B cell (primary cell): Measurements from ENCODE around the gene XXYLT1. TPM values are rescaled to one million over a fixed set of nuclear protein-coding genes. Genes with fewer than 3 reads are reported as not detected.

Experiments used
- ATAC-seq: fragments of 200-7000 bp; cut with Tn5 transposase; one replicate; pipeline ENCODE4 v1.10.0; 2021; ENCODE audit warnings: low read depth, mild to moderate bottlenecking, moderate number of reproducible peaks, moderate library complexity
- CTCF ChIA-PET: fragments of 350-600 bp; sonication (Branson Sonifier 250); formaldehyde crosslinking; loops from one replicate; lab custom pipeline; 2021; ENCODE audit warnings: antibody characterized with exemption, inconsistent platforms; lab: Charles Lee
- POLR2A ChIA-PET: fragments of 350-600 bp; sonication (Branson Sonifier 250); formaldehyde crosslinking; loops from one replicate; lab custom pipeline; 2021; ENCODE audit warnings: antibody characterized with exemption; lab: Charles Lee
- DNase-seq: peaks from one replicate; pipeline ENCODE4 v3.0.0; 2013
- H2AFZ ChIP-seq: 2 replicates; pipeline ENCODE4 v1.6.1; 2012; ENCODE audit warnings: mild to moderate bottlenecking, low read depth, low read length; ENCODE audit not compliant: insufficient read depth, poor library complexity, severe bottlenecking
- H3K27ac ChIP-seq, 2 donors: 1 replicate in 1 of 2; 2 replicates in 1 of 2; pipeline ENCODE4 v1.5.1; 2012 to 2013; ENCODE audit warnings: low read length in 2 of 2, mild to moderate bottlenecking in 2 of 2, moderate library complexity in 1 of 2
- H3K27me3 ChIP-seq, 4 experiments: fragments of 200-600 bp in 1 of 4; sonication (generic) in 1 of 4; replicated peaks in 1 of 4; 1 replicate in 2 of 4; 2 replicates in 2 of 4; pipeline versions ENCODE4 v1.6.1 to v1.7.0; 2013 to 2016; ENCODE audit warnings: low read length in 3 of 4, mild to moderate bottlenecking in 2 of 4, mixed read lengths in 1 of 4, moderate library complexity in 1 of 4; ENCODE audit not compliant: insufficient read depth in 4 of 4, control insufficient read depth in 3 of 4; ENCODE audit errors: control extremely low read depth in 1 of 4
- H3K36me3 ChIP-seq, 2 experiments: replicated peaks in 1 of 2; 1 replicate in 1 of 2; 2 replicates in 1 of 2; pipeline versions ENCODE4 v1.6.1 to v1.7.1; 2013; ENCODE audit warnings: low read length in 1 of 2; ENCODE audit not compliant: insufficient read depth in 2 of 2, control insufficient read depth in 1 of 2; ENCODE audit errors: control extremely low read depth in 1 of 2, extremely low read depth in 1 of 2
- H3K4me1 ChIP-seq, 2 donors: fragments of 200-600 bp in 1 of 2; sonication (generic) in 1 of 2; 1 replicate in 1 of 2; 2 replicates in 1 of 2; pipeline versions ENCODE4 v1.5.1 to v1.6.1; 2013 to 2017; ENCODE audit warnings: low read length in 2 of 2; ENCODE audit not compliant: control insufficient read depth in 2 of 2, insufficient read depth in 2 of 2
- H3K4me2 ChIP-seq: replicated peaks from 2 replicates; pipeline ENCODE3; 2012; ENCODE audit warnings: mild to moderate bottlenecking, low read depth, low read length; ENCODE audit not compliant: poor library complexity, severe bottlenecking
- H3K4me3 ChIP-seq, 5 experiments: fragments of 200-600 bp in 1 of 5; sonication (generic) in 1 of 5; 1 replicate in 3 of 5; 2 replicates in 2 of 5; pipeline versions ENCODE4 v1.5.1 to v1.7.0; 2011 to 2016; ENCODE audit warnings: low read length in 4 of 5, mild to moderate bottlenecking in 4 of 5, low read depth in 2 of 5, control low read depth in 1 of 5, moderate library complexity in 1 of 5; ENCODE audit not compliant: insufficient read depth in 1 of 5; ENCODE audit errors: control extremely low read depth in 1 of 5, extremely low read depth in 1 of 5
- H3K79me2 ChIP-seq: fragments of 200-600 bp; sonication (generic); one replicate; pipeline ENCODE4 v1.6.0; 2016; ENCODE audit warnings: low read length; ENCODE audit not compliant: control insufficient read depth, insufficient read depth
- H3K9ac ChIP-seq: fragments of 200-600 bp; sonication (generic); 2 replicates; pipeline ENCODE4 v1.6.1; 2017; ENCODE audit warnings: mild to moderate bottlenecking, low read length, moderate library complexity
- H3K9me3 ChIP-seq, 3 donors: one replicate each; pipeline versions ENCODE4 v1.6.1 to v1.7.1; 2013; ENCODE audit warnings: low read length in 2 of 3; ENCODE audit not compliant: control insufficient read depth in 2 of 3, insufficient read depth in 1 of 3; ENCODE audit errors: control extremely low read depth in 1 of 3
- H4K20me1 ChIP-seq: 2 replicates; pipeline ENCODE4 v1.6.0; 2012; ENCODE audit warnings: mild to moderate bottlenecking, low read length; ENCODE audit not compliant: insufficient read depth, control insufficient read depth, poor library complexity, severe bottlenecking
- H3K27ac Mint-ChIP-seq: one replicate; pipeline ENCODE4 v1.8.0; 2021; ENCODE audit warnings: mixed read lengths
- H3K27me3 Mint-ChIP-seq: one replicate; pipeline ENCODE4 v1.8.0; 2021; ENCODE audit warnings: mixed read lengths
- H3K4me1 Mint-ChIP-seq: one replicate; pipeline ENCODE4 v1.8.0; 2021; ENCODE audit warnings: mixed read lengths
- H3K4me3 Mint-ChIP-seq: one replicate; pipeline ENCODE4 v1.8.0; 2021; ENCODE audit warnings: mixed read lengths
- H3K9me3 Mint-ChIP-seq: one replicate; pipeline ENCODE4 v1.8.0; 2022; ENCODE audit warnings: mixed read lengths; ENCODE audit not compliant: insufficient read depth
- CTCF ChIP-seq: fragments of 200-600 bp; IDR thresholded peaks from one replicate; pipeline ENCODE4 v1.8.0; 2022; ENCODE audit warnings: antibody characterized with exemption, mild to moderate bottlenecking
- EZH2 ChIP-seq: IDR thresholded peaks from 2 replicates; pipeline ENCODE4 v1.6.1; 2012; ENCODE audit warnings: borderline replicate concordance, low read depth, mild to moderate bottlenecking, moderate library complexity, low read length; ENCODE audit not compliant: insufficient read depth, poor library complexity, severe bottlenecking
- WGBS: methylation state at CpG from one replicate; pipeline ENCODE4 v1.1.5; 2013; ENCODE audit warnings: missing lambda C conversion rate; ENCODE audit not compliant: insufficient coverage; 5-methylcytosine and 5-hydroxymethylcytosine counted together
- intact Hi-C: fragments of 100-400 bp; cut with micrococcal nuclease; formaldehyde crosslinking; loops from one replicate; pipeline ENCODE4 v1.10.0; 2022
- polyA plus RNA-seq: library from polyadenylated mRNA; depleted of rRNA; stranded (reverse); fragments of >200 nt; gene quantifications from 2 replicates; pipeline ENCODE4 v1.2.3, GENCODE V29; 2012
- total RNA-seq, 2 donors: library from RNA; stranded (reverse); fragments of 120-200 nt in 1 of 2; gene quantifications; 1 replicate in 1 of 2; 2 replicates in 1 of 2; pipeline versions ENCODE4 v1.2.3 to v1.2.4, GENCODE V29; 2013 to 2022

XXYLT1 gene
- total and polyA plus RNA-seq, 2 donors (not counting 1 experiment from before 2014, with no cell fraction given): 2.6 to 11.2 TPM

GRCh38 chr3:195221876-195222617 lies 48.9 kb downstream of the XXYLT1 start:
- no peak for ATAC-seq
- Histone ChIP-seq H4K20me1 (no peaks in the 10 kb centered on the region), H2AFZ (no peak overlapping the region), H3K36me3 (no peaks in the 10 kb centered on the region), H3K79me2 (no peaks in the 10 kb centered on the region), H3K27me3 (no peaks in the 10 kb centered on the region), H3K4me2 (no peak overlapping the region), H3K27ac (no peak overlapping the region), H3K9ac (no peak overlapping the region), H3K9me3 (no peaks in the 10 kb centered on the region), H3K4me3 (no peak overlapping the region), H3K4me1 (peaks cover 0 to 5% of the 10 kb centered on the region in 2 donors)
- ChIA-PET CTCF (interaction anchor here (1.5 kb wide), 1 partner anchor 26 kb away, joined by 3 read pairs; no protein-coding TSS in a partner anchor), POLR2A (no interaction called here)
- intact Hi-C loops: no loop called here
- no peaks in the 10 kb centered on the region for H3K27me3 Mint-ChIP-seq
- DNase-seq: no peak
- H3K4me3 Mint-ChIP-seq: no peak overlapping the region
- no peak overlapping the region for H3K27ac Mint-ChIP-seq
- peaks cover 6% of the 10 kb centered on the region for H3K4me1 Mint-ChIP-seq
- TF ChIP-seq CTCF (no peak), EZH2 (no peak)
- no peaks in the 10 kb centered on the region for H3K9me3 Mint-ChIP-seq
- WGBS: 98% methylated on average over 10 of the region's 15 CpGs
